Prostate gland (tissue), 2 donors: ENCODE data around the gene GFRAL.

Experiments
- POLR2A ChIP-seq: fragments of 450-650 bp; IDR thresholded peaks from one replicate; pipeline ENCODE4 v1.6.1; 2016; ENCODE audit warnings: antibody characterized with exemption, mild to moderate bottlenecking
- TF ChIP-seq, protein P1 (sequence below), 4 experiments: fragments of 200-600 bp in 2 of 4; fragments of 450-650 bp in 2 of 4; sonication (generic) in 2 of 4; IDR thresholded peaks; 1 replicate in 3 of 4; 2 replicates in 1 of 4; pipeline ENCODE4 v1.5.1; 2016 to 2019; ENCODE audit warnings: antibody characterized with exemption in 4 of 4, mild to moderate bottlenecking in 2 of 4, moderate library complexity in 2 of 4

GRCh38 chr6:55395871-55396270 is 68.6 kb downstream of the GFRAL start:
- TF ChIP-seq, protein P1, sequence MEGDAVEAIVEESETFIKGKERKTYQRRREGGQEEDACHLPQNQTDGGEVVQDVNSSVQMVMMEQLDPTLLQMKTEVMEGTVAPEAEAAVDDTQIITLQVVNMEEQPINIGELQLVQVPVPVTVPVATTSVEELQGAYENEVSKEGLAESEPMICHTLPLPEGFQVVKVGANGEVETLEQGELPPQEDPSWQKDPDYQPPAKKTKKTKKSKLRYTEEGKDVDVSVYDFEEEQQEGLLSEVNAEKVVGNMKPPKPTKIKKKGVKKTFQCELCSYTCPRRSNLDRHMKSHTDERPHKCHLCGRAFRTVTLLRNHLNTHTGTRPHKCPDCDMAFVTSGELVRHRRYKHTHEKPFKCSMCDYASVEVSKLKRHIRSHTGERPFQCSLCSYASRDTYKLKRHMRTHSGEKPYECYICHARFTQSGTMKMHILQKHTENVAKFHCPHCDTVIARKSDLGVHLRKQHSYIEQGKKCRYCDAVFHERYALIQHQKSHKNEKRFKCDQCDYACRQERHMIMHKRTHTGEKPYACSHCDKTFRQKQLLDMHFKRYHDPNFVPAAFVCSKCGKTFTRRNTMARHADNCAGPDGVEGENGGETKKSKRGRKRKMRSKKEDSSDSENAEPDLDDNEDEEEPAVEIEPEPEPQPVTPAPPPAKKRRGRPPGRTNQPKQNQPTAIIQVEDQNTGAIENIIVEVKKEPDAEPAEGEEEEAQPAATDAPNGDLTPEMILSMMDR (IDR thresholded peaks at IDR 0.05): no peak
- TF ChIP-seq POLR2A: no peak
